Mucosa of descending colon (tissue), 3 donors: Measurements from ENCODE around the gene NPBWR2. TPM values are rescaled to one million over a fixed set of nuclear protein-coding genes. Genes with fewer than 3 reads are reported as not detected.

Experiments used
- ATAC-seq: fragments of 200-7000 bp; cut with Tn5 transposase; one replicate; pipeline ENCODE4 v1.9.1; 2020; ENCODE audit warnings: mild to moderate bottlenecking, moderate library complexity
- DNase-seq, 3 donors: peaks; one replicate each; pipeline ENCODE4 v3.0.0-alpha.2; 2020
- H3K36me3 ChIP-seq: fragments of 200-600 bp; one replicate; pipeline ENCODE4 v1.8.0; 2021; ENCODE audit warnings: low read depth, mild to moderate bottlenecking
- H3K4me1 ChIP-seq: fragments of 200-600 bp; one replicate; pipeline ENCODE4 v1.8.0; 2021; ENCODE audit warnings: low read depth, mild to moderate bottlenecking
- H3K4me3 ChIP-seq: fragments of 200-600 bp; one replicate; pipeline ENCODE4 v1.8.0; 2021; ENCODE audit warnings: mild to moderate bottlenecking
- H3K9me3 ChIP-seq: fragments of 200-600 bp; one replicate; pipeline ENCODE4 v1.8.0; 2021; ENCODE audit warnings: mild to moderate bottlenecking
- intact Hi-C, 2 donors: fragments of 100-400 bp; cut with DNase I in 1 of 2; cut with micrococcal nuclease in 1 of 2; formaldehyde crosslinking; loops; one replicate each; pipeline versions ENCODE4 v1.11.0 to v1.11.1; 2022; cut with DNase I, micrococcal nuclease
- total RNA-seq, 3 donors: library from RNA; stranded (reverse); fragmentation: NEBNext Ultra II Directional in 2 of 3; extraction: Animal tissue kit (Norgen Biotek cat#: 25700) in 2 of 3; gene quantifications; one replicate each; pipeline versions ENCODE4 v1.2.1 to v1.2.4, GENCODE V29; 2021 to 2023
- TF ChIP-seq, protein P1 (sequence below): fragments of 200-600 bp; IDR thresholded peaks from one replicate; pipeline ENCODE4 v1.8.0; 2022; ENCODE audit warnings: antibody characterized with exemption, mild to moderate bottlenecking
- donor health status: DM: no; HTN: no; CAD: no; lungs with moderate emphysema.
- donor health status: DM: no; HTN: no; CAD: no.
- donor health status: DM: no; HTN: yes; CAD: no.

The NPBWR2 gene
- total RNA-seq, 3 donors from 2014 or later = not detected

GRCh38 chr20:64057628-64058498, 49.5 kb downstream of the NPBWR2 start:
- intact Hi-C loops = no loop called here
- TF ChIP-seq, protein P1, sequence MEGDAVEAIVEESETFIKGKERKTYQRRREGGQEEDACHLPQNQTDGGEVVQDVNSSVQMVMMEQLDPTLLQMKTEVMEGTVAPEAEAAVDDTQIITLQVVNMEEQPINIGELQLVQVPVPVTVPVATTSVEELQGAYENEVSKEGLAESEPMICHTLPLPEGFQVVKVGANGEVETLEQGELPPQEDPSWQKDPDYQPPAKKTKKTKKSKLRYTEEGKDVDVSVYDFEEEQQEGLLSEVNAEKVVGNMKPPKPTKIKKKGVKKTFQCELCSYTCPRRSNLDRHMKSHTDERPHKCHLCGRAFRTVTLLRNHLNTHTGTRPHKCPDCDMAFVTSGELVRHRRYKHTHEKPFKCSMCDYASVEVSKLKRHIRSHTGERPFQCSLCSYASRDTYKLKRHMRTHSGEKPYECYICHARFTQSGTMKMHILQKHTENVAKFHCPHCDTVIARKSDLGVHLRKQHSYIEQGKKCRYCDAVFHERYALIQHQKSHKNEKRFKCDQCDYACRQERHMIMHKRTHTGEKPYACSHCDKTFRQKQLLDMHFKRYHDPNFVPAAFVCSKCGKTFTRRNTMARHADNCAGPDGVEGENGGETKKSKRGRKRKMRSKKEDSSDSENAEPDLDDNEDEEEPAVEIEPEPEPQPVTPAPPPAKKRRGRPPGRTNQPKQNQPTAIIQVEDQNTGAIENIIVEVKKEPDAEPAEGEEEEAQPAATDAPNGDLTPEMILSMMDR = peak; percentile 80
- Histone ChIP-seq H3K36me3 (no peaks in the 10 kb centered on the region), H3K9me3 (no peaks in the 10 kb centered on the region), H3K4me1 (peaks cover 4% of the 10 kb centered on the region), H3K4me3 (no peak overlapping the region)
- ATAC-seq = peak; percentile 79
- peak; percentile 81 to 88 (median 83) for DNase-seq

DNA sequence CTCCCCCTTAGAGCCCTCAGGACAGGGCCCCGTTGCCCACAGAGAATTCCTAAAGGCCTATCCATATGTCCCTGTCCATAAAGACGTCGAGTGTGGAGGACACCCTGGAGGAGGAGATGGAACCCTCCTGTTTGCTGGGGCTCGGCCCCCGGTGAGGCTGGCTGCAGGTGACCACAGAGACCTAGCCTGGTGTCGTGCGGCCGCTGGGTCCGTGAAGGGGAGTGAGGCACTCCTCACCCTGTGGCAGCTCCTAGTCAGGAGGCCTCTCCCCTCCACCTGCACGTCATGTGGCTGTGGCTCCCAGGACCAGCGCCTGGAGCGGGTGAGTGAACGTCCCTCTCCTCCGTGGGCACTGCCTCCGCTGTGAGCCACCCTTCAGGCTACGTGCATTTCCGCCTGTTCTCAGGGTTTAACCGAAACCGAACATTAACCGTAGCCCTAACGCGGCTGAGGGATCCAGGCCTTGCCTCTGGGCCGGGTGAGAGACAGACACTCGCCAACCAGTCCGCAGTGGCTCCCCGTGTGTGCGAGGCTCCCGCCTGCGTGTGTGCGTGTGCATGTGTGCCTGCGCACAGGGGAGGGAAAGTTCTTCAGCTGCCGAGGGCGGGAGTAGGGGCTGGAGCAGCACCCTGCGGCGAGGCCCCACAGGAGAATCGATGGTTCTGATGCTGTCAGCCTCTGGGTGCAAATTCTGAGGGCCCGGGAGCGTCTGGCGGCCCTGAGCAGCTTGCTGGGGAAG, 50.3 kb downstream of the NPBWR2 start:
- TF ChIP-seq, protein P1 = no peak
- no peak for DNase-seq
- H3K9me3 ChIP-seq = no peaks in the 10 kb centered on the region
- H3K36me3 ChIP-seq = no peaks in the 10 kb centered on the region
- intact Hi-C loops = no loop called here
- no peak for ATAC-seq
- H3K4me3 ChIP-seq = no peak overlapping the region
- H3K4me1 ChIP-seq = no peaks in the 10 kb centered on the region

GRCh38 chr20:64056639-64056888, 50.8 kb downstream of the NPBWR2 start:
- no peaks in the 10 kb centered on the region for H3K4me1 ChIP-seq
- H3K4me3 ChIP-seq = no peak overlapping the region
- DNase-seq (no peak), ATAC-seq (no peak)
- H3K36me3 ChIP-seq = no peaks in the 10 kb centered on the region
- H3K9me3 ChIP-seq = no peaks in the 10 kb centered on the region
- TF ChIP-seq, protein P1 = no peak
- intact Hi-C loops = no loop called here

- H3K9me3 ChIP-seq = no peaks in the 10 kb centered on the region
- H3K4me3 ChIP-seq = no peak overlapping the region
- H3K4me1 ChIP-seq = no peaks in the 10 kb centered on the region
- intact Hi-C loops = no loop called here
- DNase-seq (no peak), ATAC-seq (no peak)
- TF ChIP-seq, protein P1 = no peak
- no peaks in the 10 kb centered on the region for H3K36me3 ChIP-seq
Measured at GRCh38 chr20:64055893-64056638, 51.3 kb downstream of the NPBWR2 start.

GRCh38 chr20:64055396-64055892, 51.9 kb downstream of the NPBWR2 start:
- no peak for ATAC-seq
- H3K4me1 ChIP-seq = no peaks in the 10 kb centered on the region
- H3K4me3 ChIP-seq = no peak overlapping the region
- H3K9me3 ChIP-seq = no peaks in the 10 kb centered on the region
- intact Hi-C loops = no loop called here
- no peak for DNase-seq
- H3K36me3 ChIP-seq = no peaks in the 10 kb centered on the region
- TF ChIP-seq, protein P1 = no peak
